Upper lobe of left lung (tissue), 6 donors: Measurements from ENCODE around the gene ZNF662. TPM values are rescaled to one million over a fixed set of nuclear protein-coding genes. Genes with fewer than 3 reads are reported as not detected.

ENCODE experiments used
- ATAC-seq, 2 donors: fragments of 200-7000 bp; cut with Tn5 transposase; one replicate each; pipeline ENCODE4 v1.9.1; 2022; ENCODE audit warnings: mild to moderate bottlenecking in 2 of 2, moderate library complexity in 2 of 2; ENCODE audit not compliant: low FRiP score in 2 of 2
- DNase-seq, 2 donors: peaks; one replicate each; pipeline ENCODE4 v3.0.0-alpha.2; 2019 to 2020
- H3K27ac ChIP-seq, 4 donors: fragments of 200-600 bp; sonication (generic); one replicate each; pipeline ENCODE4 v1.5.1; 2016 to 2019
- H3K27me3 ChIP-seq, 4 donors: fragments of 200-600 bp; sonication (generic); one replicate each; pipeline ENCODE4 v1.5.1; 2017 to 2019
- H3K36me3 ChIP-seq, 4 donors: fragments of 200-600 bp; sonication (generic); one replicate each; pipeline ENCODE4 v1.5.1; 2016 to 2019
- H3K4me1 ChIP-seq, 4 donors: fragments of 200-600 bp; sonication (generic); one replicate each; pipeline ENCODE4 v1.5.1; 2018 to 2019
- H3K4me3 ChIP-seq, 4 donors: fragments of 200-600 bp; sonication (generic); one replicate each; pipeline ENCODE4 v1.5.1; 2017 to 2019; ENCODE audit warnings: mild to moderate bottlenecking in 2 of 4, moderate library complexity in 1 of 4
- H3K9me3 ChIP-seq, 4 donors: fragments of 200-600 bp; sonication (generic); one replicate each; pipeline ENCODE4 v1.5.1; 2018 to 2019
- EP300 ChIP-seq, 4 donors: sonication (generic); formaldehyde crosslinking; IDR thresholded peaks; one replicate each; pipeline ENCODE4 v1.5.1; 2017; ENCODE audit warnings: antibody characterized with exemption in 4 of 4, control low read depth in 2 of 4
- POLR2A ChIP-seq, 4 donors: fragments of 450-650 bp; IDR thresholded peaks; one replicate each; pipeline ENCODE4 v1.5.1; 2016 to 2017; ENCODE audit warnings: antibody characterized with exemption in 4 of 4, mild to moderate bottlenecking in 2 of 4
- POLR2AphosphoS5 ChIP-seq, 2 donors: sonication (generic); formaldehyde crosslinking; IDR thresholded peaks; one replicate each; pipeline ENCODE4 v1.5.1; 2017; ENCODE audit warnings: antibody characterized with exemption in 2 of 2
- WGBS, 2 donors: methylation state at CpG; one replicate each; pipeline ENCODE4 v1.1.5; 2017 to 2018; 5-methylcytosine and 5-hydroxymethylcytosine counted together
- total RNA-seq, 6 donors: library from RNA; depleted of rRNA in 4 of 6; stranded (reverse); fragments of >200 nt in 4 of 6; gene quantifications; one replicate each; pipeline versions ENCODE4 v1.1.0 to v1.2.1, GENCODE V29; 2016 to 2021
- TF ChIP-seq, protein P1 (sequence below), 6 experiments: fragments of 450-650 bp in 4 of 6; fragments of 200-600 bp in 2 of 6; sonication (generic) in 2 of 6; IDR thresholded peaks; one replicate each; pipeline ENCODE4 v1.5.1; 2016 to 2019; ENCODE audit warnings: antibody characterized with exemption in 6 of 6
- donor health status: DM: no; HTN: no; CAD: no; lungs with moderate emphysema.
- donor health status: DM: no; HTN: yes; CAD: no; lungs with severe emphysema.

The ZNF662 gene
- total RNA-seq, 6 donors from 2014 or later, result 4.1 to 10.5 (median 6.3) TPM

DNA sequence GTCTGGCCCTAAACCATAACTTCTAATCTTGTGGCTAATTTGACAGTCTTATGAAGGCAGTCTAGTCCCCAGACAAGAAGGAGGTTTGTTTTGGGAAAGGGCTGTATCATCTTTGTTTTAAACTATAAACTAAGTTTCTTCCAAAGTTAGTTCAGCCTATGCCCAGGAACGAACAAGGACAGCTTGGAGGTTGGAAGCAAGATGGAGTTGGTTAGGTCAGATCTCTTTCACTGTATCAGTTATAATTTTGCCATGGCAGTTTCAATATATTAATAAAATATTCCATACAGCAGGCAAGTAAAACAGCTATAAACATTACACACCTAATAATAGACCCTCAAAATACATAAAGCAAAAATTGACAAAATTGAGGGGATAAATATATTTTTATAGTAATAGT lies 13.1 kb upstream of the ZNF662 start:
- ATAC-seq (no peak), DNase-seq (no peak)
- no peaks in the 10 kb centered on the region for H3K4me1 ChIP-seq
- no peak for TF ChIP-seq POLR2AphosphoS5 (IDR thresholded peaks at IDR 0.05)
- TF ChIP-seq, protein P1, sequence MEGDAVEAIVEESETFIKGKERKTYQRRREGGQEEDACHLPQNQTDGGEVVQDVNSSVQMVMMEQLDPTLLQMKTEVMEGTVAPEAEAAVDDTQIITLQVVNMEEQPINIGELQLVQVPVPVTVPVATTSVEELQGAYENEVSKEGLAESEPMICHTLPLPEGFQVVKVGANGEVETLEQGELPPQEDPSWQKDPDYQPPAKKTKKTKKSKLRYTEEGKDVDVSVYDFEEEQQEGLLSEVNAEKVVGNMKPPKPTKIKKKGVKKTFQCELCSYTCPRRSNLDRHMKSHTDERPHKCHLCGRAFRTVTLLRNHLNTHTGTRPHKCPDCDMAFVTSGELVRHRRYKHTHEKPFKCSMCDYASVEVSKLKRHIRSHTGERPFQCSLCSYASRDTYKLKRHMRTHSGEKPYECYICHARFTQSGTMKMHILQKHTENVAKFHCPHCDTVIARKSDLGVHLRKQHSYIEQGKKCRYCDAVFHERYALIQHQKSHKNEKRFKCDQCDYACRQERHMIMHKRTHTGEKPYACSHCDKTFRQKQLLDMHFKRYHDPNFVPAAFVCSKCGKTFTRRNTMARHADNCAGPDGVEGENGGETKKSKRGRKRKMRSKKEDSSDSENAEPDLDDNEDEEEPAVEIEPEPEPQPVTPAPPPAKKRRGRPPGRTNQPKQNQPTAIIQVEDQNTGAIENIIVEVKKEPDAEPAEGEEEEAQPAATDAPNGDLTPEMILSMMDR (IDR thresholded peaks at IDR 0.05), result no peak
- TF ChIP-seq POLR2A (IDR thresholded peaks at IDR 0.05), result no peak
- no peak for TF ChIP-seq EP300 (IDR thresholded peaks at IDR 0.05)
- no peaks in the 10 kb centered on the region for H3K27me3 ChIP-seq
- H3K4me3 ChIP-seq, result no peak overlapping the region
- 81 to 92% methylated on average over 1 of the region's 1 CpG for WGBS, 2 donors
- no peaks in the 10 kb centered on the region for H3K9me3 ChIP-seq
- H3K36me3 ChIP-seq, result no peaks in the 10 kb centered on the region
- no peak overlapping the region for H3K27ac ChIP-seq

DNA sequence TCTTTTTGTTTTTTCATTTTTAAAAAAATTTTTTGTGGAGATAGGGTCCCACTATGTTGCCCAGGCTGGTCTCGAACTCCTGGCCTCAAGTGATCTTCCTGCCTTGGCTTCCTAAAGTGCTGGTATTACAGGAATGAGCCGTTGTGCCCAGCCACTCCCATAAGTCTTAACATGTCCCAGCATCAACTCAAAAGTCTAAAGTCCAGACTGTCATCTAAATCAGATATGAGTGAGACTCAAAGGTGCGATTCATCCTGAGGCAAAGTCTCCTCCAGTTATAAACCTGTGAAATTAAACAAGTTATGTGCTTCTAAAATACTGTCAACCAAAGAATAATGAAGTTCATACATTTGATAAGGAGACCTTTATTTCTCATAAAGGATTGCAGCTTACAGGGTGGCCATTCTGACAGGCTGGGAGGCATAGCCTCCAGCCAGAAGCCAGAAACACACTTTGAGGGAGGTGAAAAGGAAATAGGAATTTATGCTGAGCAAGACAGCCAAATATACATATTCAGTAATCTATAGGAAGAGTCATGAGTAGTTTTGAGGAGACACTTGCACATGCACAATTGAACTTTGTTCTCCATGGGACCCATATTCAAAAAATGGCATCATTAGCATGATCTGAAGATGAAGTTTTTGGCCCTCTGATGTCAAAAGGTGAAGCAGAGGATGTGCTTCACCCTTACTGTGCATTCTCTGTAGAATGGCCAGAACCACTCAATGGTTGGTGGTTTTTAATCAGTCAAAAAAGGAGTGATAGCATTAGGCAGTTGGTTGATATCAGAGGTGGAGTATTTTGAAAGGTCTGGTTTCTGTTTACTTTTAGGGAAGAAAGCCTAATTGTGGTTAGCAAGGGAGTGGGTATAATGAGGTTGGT lies 11.0 kb upstream of the ZNF662 start:
- Histone ChIP-seq H3K4me1 (no peaks in the 10 kb centered on the region), H3K4me3 (no peak overlapping the region), H3K27me3 (no peaks in the 10 kb centered on the region), H3K27ac (no peak overlapping the region), H3K9me3 (no peaks in the 10 kb centered on the region), H3K36me3 (no peaks in the 10 kb centered on the region)
- ATAC-seq (no peak), DNase-seq (no peak)
- TF ChIP-seq POLR2AphosphoS5 (IDR thresholded peaks at IDR 0.05), result no peak
- TF ChIP-seq EP300 (IDR thresholded peaks at IDR 0.05), result no peak
- no peak for TF ChIP-seq POLR2A (IDR thresholded peaks at IDR 0.05)
- TF ChIP-seq, protein P1 (IDR thresholded peaks at IDR 0.05), result no peak
- WGBS, 2 donors, result 71 to 79% methylated on average over 3 of the region's 3 CpGs

DNA sequence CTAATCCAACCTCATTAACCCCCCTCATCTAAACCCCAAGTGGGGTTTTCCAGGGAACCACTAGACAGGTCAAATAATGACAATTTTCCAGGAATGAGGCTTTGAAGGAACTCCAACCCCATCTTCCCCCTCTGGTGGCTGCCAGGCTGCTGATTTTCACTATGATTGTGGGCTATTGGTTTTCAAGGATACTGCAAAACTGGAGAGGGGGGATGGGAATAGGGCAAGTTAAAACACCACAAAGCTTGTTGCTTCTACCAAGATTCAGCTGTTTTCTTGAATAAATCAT lies 10.4 kb upstream of the ZNF662 start:
- no peak for ATAC-seq

DNA sequence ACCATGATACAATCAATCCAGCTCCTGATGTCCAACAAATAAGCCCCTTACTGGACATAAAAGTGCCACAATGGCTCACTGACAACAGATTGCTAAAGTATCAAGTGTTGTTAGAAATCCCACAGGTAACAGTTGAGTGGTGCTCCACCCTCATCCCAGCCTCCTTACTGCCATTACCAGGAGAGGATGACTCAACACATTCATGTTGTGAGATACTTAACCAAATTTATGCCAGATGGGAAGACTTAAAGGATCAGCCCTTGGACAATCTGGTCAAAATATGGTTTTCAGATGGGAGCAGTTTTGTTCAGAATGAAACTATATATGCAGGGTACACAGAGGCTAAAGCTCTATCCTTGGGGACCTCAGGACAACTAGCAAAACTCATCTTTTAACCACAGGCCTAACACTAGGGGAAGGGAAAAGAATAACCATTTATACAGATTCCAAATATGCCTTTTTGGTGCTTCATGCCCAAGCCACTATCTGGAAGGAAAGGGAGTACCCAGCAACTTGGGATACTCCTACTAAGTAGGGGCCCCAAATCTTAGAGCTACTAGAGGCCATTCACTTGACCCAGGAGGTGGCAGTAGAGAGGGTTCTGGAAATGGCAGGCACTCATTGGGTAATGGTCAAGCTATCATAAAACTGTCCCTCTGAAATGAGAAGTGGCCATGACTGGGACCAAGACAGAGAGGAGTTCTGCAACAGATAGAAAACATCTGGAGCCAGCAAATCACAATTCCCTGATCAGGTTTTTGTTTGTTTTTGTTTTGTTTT lies 6.9 kb upstream of the ZNF662 start:
- H3K36me3 ChIP-seq, result no peaks in the 10 kb centered on the region
- H3K27me3 ChIP-seq, result no peaks in the 10 kb centered on the region
- no peak for DNase-seq
- ATAC-seq, result no peak
- H3K4me1 ChIP-seq, result peaks cover 0 to 4% (median 2%) of the 10 kb centered on the region in 4 donors
- H3K9me3 ChIP-seq, result no peaks in the 10 kb centered on the region
- H3K4me3 ChIP-seq, result no peak overlapping the region
- no peak for TF ChIP-seq POLR2A (IDR thresholded peaks at IDR 0.05)
- TF ChIP-seq, protein P1 (IDR thresholded peaks at IDR 0.05), result no peak
- TF ChIP-seq POLR2AphosphoS5 (IDR thresholded peaks at IDR 0.05), result no peak
- TF ChIP-seq EP300 (IDR thresholded peaks at IDR 0.05), result no peak
- H3K27ac ChIP-seq, result no peak overlapping the region

More for the DNA sequence above, 10.4 kb upstream of the ZNF662 start:
- TF ChIP-seq POLR2A (IDR thresholded peaks at IDR 0.05) (no peak), EP300 (IDR thresholded peaks at IDR 0.05) (no peak), POLR2AphosphoS5 (IDR thresholded peaks at IDR 0.05) (no peak)
- TF ChIP-seq, protein P1 (IDR thresholded peaks at IDR 0.05), result no peak
- H3K36me3 ChIP-seq, result no peaks in the 10 kb centered on the region
- H3K9me3 ChIP-seq, result no peaks in the 10 kb centered on the region
- H3K4me1 ChIP-seq, result no peaks in the 10 kb centered on the region
- DNase-seq, result no peak
- H3K27ac ChIP-seq, result no peak overlapping the region
- H3K27me3 ChIP-seq, result no peaks in the 10 kb centered on the region
- no peak overlapping the region for H3K4me3 ChIP-seq
